Measurements from ENCODE around the gene IRAK2.
"Not testable (repeated sequence)": the region's sequence is repeated elsewhere in the genome, so short reads cannot be mapped to it uniquely, and the experiment has no call there.

Gene IRAK2

GRCh38 chr3:10154335-10155122 lies 10.2 kb upstream of the IRAK2 start:
- no peaks in the 10 kb centered on the region for H3K27me3 ChIP-seq
- no peak for TF ChIP-seq CTCF (IDR thresholded peaks at IDR 0.05)
- H3K4me3 ChIP-seq, result no peak overlapping the region
- no peaks in the 10 kb centered on the region for H3K4me1 ChIP-seq
- no peaks in the 10 kb centered on the region for H3K9me3 ChIP-seq
- H3K36me3 ChIP-seq, result peaks cover 31 to 53% (median 37%) of the 10 kb centered on the region in 3 donors
- intact Hi-C loops (cut with DNase I; ENCODE audit: low total_unique reads), result no loop called here
- no peak for DNase-seq
- H3K27ac ChIP-seq, result no peak overlapping the region

- H3K27ac ChIP-seq, result no peak overlapping the region
- no peak for TF ChIP-seq CTCF (IDR thresholded peaks at IDR 0.05)
- H3K9me3 ChIP-seq, result no peaks in the 10 kb centered on the region
- H3K27me3 ChIP-seq, result no peaks in the 10 kb centered on the region
- peaks cover 25 to 47% (median 32%) of the 10 kb centered on the region in 3 donors for H3K36me3 ChIP-seq
- no peak overlapping the region for H3K4me3 ChIP-seq
- H3K4me1 ChIP-seq, result no peaks in the 10 kb centered on the region
- intact Hi-C loops (cut with DNase I; ENCODE audit: low total_unique reads), result no loop called here
- no peak for DNase-seq
Observed at GRCh38 chr3:10155123-10155472, 9.6 kb upstream of the IRAK2 start.

- intact Hi-C loops (cut with DNase I; ENCODE audit: low total_unique reads), result no loop called here
- Histone ChIP-seq H3K4me3 (no peak overlapping the region), H3K4me1 (no peaks in the 10 kb centered on the region), H3K9me3 (no peaks in the 10 kb centered on the region), H3K36me3 (peaks cover 20 to 42% (median 26%) of the 10 kb centered on the region in 3 donors), H3K27ac (no peak overlapping the region), H3K27me3 (no peaks in the 10 kb centered on the region)
- no peak for TF ChIP-seq CTCF (IDR thresholded peaks at IDR 0.05)
- no peak for DNase-seq
Observed at GRCh38 chr3:10155658-10156057, 9.1 kb upstream of the IRAK2 start.

GRCh38 chr3:10157031-10157430 lies 7.7 kb upstream of the IRAK2 start:
- no peaks in the 10 kb centered on the region for H3K4me1 ChIP-seq
- H3K36me3 ChIP-seq, result peaks cover 6 to 28% (median 16%) of the 10 kb centered on the region in 3 donors
- H3K27me3 ChIP-seq, result no peaks in the 10 kb centered on the region
- no peak overlapping the region for H3K4me3 ChIP-seq
- no peak overlapping the region for H3K27ac ChIP-seq
- intact Hi-C loops (cut with DNase I; ENCODE audit: low total_unique reads), result no loop called here
- DNase-seq, result no peak
- no peak for TF ChIP-seq CTCF (IDR thresholded peaks at IDR 0.05)
- H3K9me3 ChIP-seq, result no peaks in the 10 kb centered on the region

- H3K27me3 ChIP-seq; H3K4me1 ChIP-seq; intact Hi-C loops (cut with DNase I; ENCODE audit: low total_unique reads); H3K27ac ChIP-seq; DNase-seq; H3K9me3 ChIP-seq; H3K4me3 ChIP-seq: not testable (repeated sequence)
- H3K36me3 ChIP-seq, result peaks cover 0 to 14% (median 4%) of the 10 kb centered on the region in 3 donors
Observed at GRCh38 chr3:10158555-10158954, 6.2 kb upstream of the IRAK2 start.

GRCh38 chr3:10160346-10160745 lies 4.4 kb upstream of the IRAK2 start:
- H3K27ac ChIP-seq, result no peak overlapping the region
- H3K36me3 ChIP-seq, result no peaks in the 10 kb centered on the region
- DNase-seq, result no peak
- no peak for TF ChIP-seq CTCF (IDR thresholded peaks at IDR 0.05)
- H3K27me3 ChIP-seq, result no peaks in the 10 kb centered on the region
- no peaks in the 10 kb centered on the region for H3K9me3 ChIP-seq
- intact Hi-C loops (cut with DNase I; ENCODE audit: low total_unique reads), result no loop called here
- H3K4me3 ChIP-seq, result no peak overlapping the region
- peaks cover 0 to 4% (median 4%) of the 10 kb centered on the region in 4 donors for H3K4me1 ChIP-seq

Data from tibial artery (tissue), 4 donors.